B cell (primary cell): Measurements from ENCODE around the gene TLR3. TPM values are rescaled to one million over a fixed set of nuclear protein-coding genes. Genes with fewer than 3 reads are reported as not detected.
"Not testable (repeated sequence)": the region's sequence is repeated elsewhere in the genome, so short reads cannot be mapped to it uniquely, and the experiment has no call there.

Source experiments
- ATAC-seq: fragments of 200-7000 bp; cut with Tn5 transposase; one replicate; pipeline ENCODE4 v1.10.0; 2021; ENCODE audit warnings: low read depth, mild to moderate bottlenecking, moderate number of reproducible peaks, moderate library complexity
- CTCF ChIA-PET: fragments of 350-600 bp; sonication (Branson Sonifier 250); formaldehyde crosslinking; loops from one replicate; lab custom pipeline; 2021; ENCODE audit warnings: antibody characterized with exemption, inconsistent platforms; lab: Charles Lee
- POLR2A ChIA-PET: fragments of 350-600 bp; sonication (Branson Sonifier 250); formaldehyde crosslinking; loops from one replicate; lab custom pipeline; 2021; ENCODE audit warnings: antibody characterized with exemption; lab: Charles Lee
- DNase-seq: peaks from one replicate; pipeline ENCODE4 v3.0.0; 2013
- H2AFZ ChIP-seq: 2 replicates; pipeline ENCODE4 v1.6.1; 2012; ENCODE audit warnings: mild to moderate bottlenecking, low read depth, low read length; ENCODE audit not compliant: insufficient read depth, poor library complexity, severe bottlenecking
- H3K27ac ChIP-seq, 2 donors: 1 replicate in 1 of 2; 2 replicates in 1 of 2; pipeline ENCODE4 v1.5.1; 2012 to 2013; ENCODE audit warnings: low read length in 2 of 2, mild to moderate bottlenecking in 2 of 2, moderate library complexity in 1 of 2
- H3K27me3 ChIP-seq, 4 experiments: fragments of 200-600 bp in 1 of 4; sonication (generic) in 1 of 4; replicated peaks in 1 of 4; 1 replicate in 2 of 4; 2 replicates in 2 of 4; pipeline versions ENCODE4 v1.6.1 to v1.7.0; 2013 to 2016; ENCODE audit warnings: low read length in 3 of 4, mild to moderate bottlenecking in 2 of 4, mixed read lengths in 1 of 4, moderate library complexity in 1 of 4; ENCODE audit not compliant: insufficient read depth in 4 of 4, control insufficient read depth in 3 of 4; ENCODE audit errors: control extremely low read depth in 1 of 4
- H3K36me3 ChIP-seq, 2 experiments: replicated peaks in 1 of 2; 1 replicate in 1 of 2; 2 replicates in 1 of 2; pipeline versions ENCODE4 v1.6.1 to v1.7.1; 2013; ENCODE audit warnings: low read length in 1 of 2; ENCODE audit not compliant: insufficient read depth in 2 of 2, control insufficient read depth in 1 of 2; ENCODE audit errors: control extremely low read depth in 1 of 2, extremely low read depth in 1 of 2
- H3K4me1 ChIP-seq, 2 donors: fragments of 200-600 bp in 1 of 2; sonication (generic) in 1 of 2; 1 replicate in 1 of 2; 2 replicates in 1 of 2; pipeline versions ENCODE4 v1.5.1 to v1.6.1; 2013 to 2017; ENCODE audit warnings: low read length in 2 of 2; ENCODE audit not compliant: control insufficient read depth in 2 of 2, insufficient read depth in 2 of 2
- H3K4me2 ChIP-seq: replicated peaks from 2 replicates; pipeline ENCODE3; 2012; ENCODE audit warnings: mild to moderate bottlenecking, low read depth, low read length; ENCODE audit not compliant: poor library complexity, severe bottlenecking
- H3K4me3 ChIP-seq, 5 experiments: fragments of 200-600 bp in 1 of 5; sonication (generic) in 1 of 5; 1 replicate in 3 of 5; 2 replicates in 2 of 5; pipeline versions ENCODE4 v1.5.1 to v1.7.0; 2011 to 2016; ENCODE audit warnings: low read length in 4 of 5, mild to moderate bottlenecking in 4 of 5, low read depth in 2 of 5, control low read depth in 1 of 5, moderate library complexity in 1 of 5; ENCODE audit not compliant: insufficient read depth in 1 of 5; ENCODE audit errors: control extremely low read depth in 1 of 5, extremely low read depth in 1 of 5
- H3K79me2 ChIP-seq: fragments of 200-600 bp; sonication (generic); one replicate; pipeline ENCODE4 v1.6.0; 2016; ENCODE audit warnings: low read length; ENCODE audit not compliant: control insufficient read depth, insufficient read depth
- H3K9ac ChIP-seq: fragments of 200-600 bp; sonication (generic); 2 replicates; pipeline ENCODE4 v1.6.1; 2017; ENCODE audit warnings: mild to moderate bottlenecking, low read length, moderate library complexity
- H3K9me3 ChIP-seq, 3 donors: one replicate each; pipeline versions ENCODE4 v1.6.1 to v1.7.1; 2013; ENCODE audit warnings: low read length in 2 of 3; ENCODE audit not compliant: control insufficient read depth in 2 of 3, insufficient read depth in 1 of 3; ENCODE audit errors: control extremely low read depth in 1 of 3
- H4K20me1 ChIP-seq: 2 replicates; pipeline ENCODE4 v1.6.0; 2012; ENCODE audit warnings: mild to moderate bottlenecking, low read length; ENCODE audit not compliant: insufficient read depth, control insufficient read depth, poor library complexity, severe bottlenecking
- H3K27ac Mint-ChIP-seq: one replicate; pipeline ENCODE4 v1.8.0; 2021; ENCODE audit warnings: mixed read lengths
- H3K27me3 Mint-ChIP-seq: one replicate; pipeline ENCODE4 v1.8.0; 2021; ENCODE audit warnings: mixed read lengths
- H3K4me1 Mint-ChIP-seq: one replicate; pipeline ENCODE4 v1.8.0; 2021; ENCODE audit warnings: mixed read lengths
- H3K4me3 Mint-ChIP-seq: one replicate; pipeline ENCODE4 v1.8.0; 2021; ENCODE audit warnings: mixed read lengths
- H3K9me3 Mint-ChIP-seq: one replicate; pipeline ENCODE4 v1.8.0; 2022; ENCODE audit warnings: mixed read lengths; ENCODE audit not compliant: insufficient read depth
- EZH2 ChIP-seq: IDR thresholded peaks from 2 replicates; pipeline ENCODE4 v1.6.1; 2012; ENCODE audit warnings: borderline replicate concordance, low read depth, mild to moderate bottlenecking, moderate library complexity, low read length; ENCODE audit not compliant: insufficient read depth, poor library complexity, severe bottlenecking
- WGBS: methylation state at CpG from one replicate; pipeline ENCODE4 v1.1.5; 2013; ENCODE audit warnings: missing lambda C conversion rate; ENCODE audit not compliant: insufficient coverage; 5-methylcytosine and 5-hydroxymethylcytosine counted together
- intact Hi-C: fragments of 100-400 bp; cut with micrococcal nuclease; formaldehyde crosslinking; loops from one replicate; pipeline ENCODE4 v1.10.0; 2022
- polyA plus RNA-seq: library from polyadenylated mRNA; depleted of rRNA; stranded (reverse); fragments of >200 nt; gene quantifications from 2 replicates; pipeline ENCODE4 v1.2.3, GENCODE V29; 2012
- total RNA-seq, 2 donors: library from RNA; stranded (reverse); fragments of 120-200 nt in 1 of 2; gene quantifications; 1 replicate in 1 of 2; 2 replicates in 1 of 2; pipeline versions ENCODE4 v1.2.3 to v1.2.4, GENCODE V29; 2013 to 2022
- TF ChIP-seq, protein P1 (sequence below): fragments of 200-600 bp; IDR thresholded peaks from one replicate; pipeline ENCODE4 v1.8.0; 2022; ENCODE audit warnings: antibody characterized with exemption, mild to moderate bottlenecking

TLR3 gene
- total and polyA plus RNA-seq, 2 donors (not counting 1 experiment from before 2014, with no cell fraction given): not detected

DNA sequence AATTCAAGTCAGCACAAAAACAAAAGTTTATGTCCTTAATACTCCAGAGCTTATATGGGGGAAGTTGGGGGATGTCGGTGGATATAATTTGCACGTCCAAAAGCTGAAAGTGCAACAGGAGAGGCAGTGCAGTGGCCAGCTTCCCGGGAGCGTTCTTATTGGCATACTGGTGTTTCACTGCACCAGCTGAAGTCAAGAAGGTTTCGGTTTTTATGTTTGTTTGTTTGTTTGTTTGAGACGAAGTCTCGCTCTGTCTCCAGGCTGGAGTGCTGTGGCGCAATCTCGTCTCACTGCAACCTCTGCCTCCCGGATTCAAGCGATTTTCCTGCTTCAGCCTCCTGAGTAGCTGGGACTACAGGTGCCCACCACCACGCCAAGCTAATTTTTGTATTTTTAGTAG, 28.6 kb upstream of the TLR3 start:
- POLR2A ChIA-PET: no interaction called here

DNA sequence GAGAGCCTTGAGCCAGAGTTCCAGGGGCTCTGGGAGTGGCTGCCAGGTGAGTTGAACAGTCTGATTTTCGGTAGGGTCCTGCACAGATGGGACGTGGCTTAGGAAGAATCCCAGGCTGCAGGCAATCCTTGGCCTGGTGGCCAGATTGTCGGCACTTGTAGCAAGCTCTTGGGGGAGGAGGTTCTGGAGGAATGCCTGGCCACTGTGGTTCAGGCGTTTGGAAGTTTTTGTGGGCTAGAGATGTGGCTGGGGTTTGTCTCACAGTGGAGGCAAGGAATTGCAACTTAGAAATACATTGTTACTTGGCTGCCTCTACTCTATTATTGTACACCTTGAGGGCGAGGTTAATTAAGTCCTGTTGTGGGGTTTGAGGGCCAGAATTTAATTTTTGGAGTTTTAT, 21.5 kb upstream of the TLR3 start:
- H3K4me3 Mint-ChIP-seq, H3K9me3 ChIP-seq, H3K79me2 ChIP-seq, H2AFZ ChIP-seq, H3K27ac ChIP-seq, H3K4me3 ChIP-seq, H4K20me1 ChIP-seq, H3K27me3 Mint-ChIP-seq, H3K4me2 ChIP-seq, H3K4me1 Mint-ChIP-seq, H3K9ac ChIP-seq, H3K27me3 ChIP-seq, H3K4me1 ChIP-seq, ATAC-seq, POLR2A ChIA-PET, intact Hi-C loops, CTCF ChIA-PET, H3K9me3 Mint-ChIP-seq, DNase-seq, H3K36me3 ChIP-seq, H3K27ac Mint-ChIP-seq: not testable (repeated sequence)
- WGBS: 45% methylated on average over 4 of the region's 5 CpGs

More for the DNA sequence above, 28.6 kb upstream of the TLR3 start:
- Histone ChIP-seq H3K4me1 (no peaks in the 10 kb centered on the region), H3K9me3 (no peaks in the 10 kb centered on the region), H4K20me1 (no peaks in the 10 kb centered on the region), H2AFZ (no peak overlapping the region), H3K27me3 (peaks cover 0 to 12% (median 3%) of the 10 kb centered on the region in 4 experiments), H3K36me3 (no peaks in the 10 kb centered on the region), H3K9ac (no peak overlapping the region), H3K4me2 (no peak overlapping the region), H3K4me3 (no peak overlapping the region), H3K79me2 (no peaks in the 10 kb centered on the region), H3K27ac (no peak overlapping the region)
- CTCF ChIA-PET: no interaction called here
- Mint-ChIP-seq H3K27ac (no peak overlapping the region), H3K4me1 (no peaks in the 10 kb centered on the region), H3K9me3 (no peaks in the 10 kb centered on the region), H3K4me3 (no peak overlapping the region), H3K27me3 (peaks cover 34% of the 10 kb centered on the region)
- 96% methylated on average over 11 of the region's 12 CpGs for WGBS
- DNase-seq (no peak), ATAC-seq (no peak)
- intact Hi-C loops: no loop called here
- TF ChIP-seq EZH2: no peak
- TF ChIP-seq, protein P1, sequence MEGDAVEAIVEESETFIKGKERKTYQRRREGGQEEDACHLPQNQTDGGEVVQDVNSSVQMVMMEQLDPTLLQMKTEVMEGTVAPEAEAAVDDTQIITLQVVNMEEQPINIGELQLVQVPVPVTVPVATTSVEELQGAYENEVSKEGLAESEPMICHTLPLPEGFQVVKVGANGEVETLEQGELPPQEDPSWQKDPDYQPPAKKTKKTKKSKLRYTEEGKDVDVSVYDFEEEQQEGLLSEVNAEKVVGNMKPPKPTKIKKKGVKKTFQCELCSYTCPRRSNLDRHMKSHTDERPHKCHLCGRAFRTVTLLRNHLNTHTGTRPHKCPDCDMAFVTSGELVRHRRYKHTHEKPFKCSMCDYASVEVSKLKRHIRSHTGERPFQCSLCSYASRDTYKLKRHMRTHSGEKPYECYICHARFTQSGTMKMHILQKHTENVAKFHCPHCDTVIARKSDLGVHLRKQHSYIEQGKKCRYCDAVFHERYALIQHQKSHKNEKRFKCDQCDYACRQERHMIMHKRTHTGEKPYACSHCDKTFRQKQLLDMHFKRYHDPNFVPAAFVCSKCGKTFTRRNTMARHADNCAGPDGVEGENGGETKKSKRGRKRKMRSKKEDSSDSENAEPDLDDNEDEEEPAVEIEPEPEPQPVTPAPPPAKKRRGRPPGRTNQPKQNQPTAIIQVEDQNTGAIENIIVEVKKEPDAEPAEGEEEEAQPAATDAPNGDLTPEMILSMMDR: no peak

DNA sequence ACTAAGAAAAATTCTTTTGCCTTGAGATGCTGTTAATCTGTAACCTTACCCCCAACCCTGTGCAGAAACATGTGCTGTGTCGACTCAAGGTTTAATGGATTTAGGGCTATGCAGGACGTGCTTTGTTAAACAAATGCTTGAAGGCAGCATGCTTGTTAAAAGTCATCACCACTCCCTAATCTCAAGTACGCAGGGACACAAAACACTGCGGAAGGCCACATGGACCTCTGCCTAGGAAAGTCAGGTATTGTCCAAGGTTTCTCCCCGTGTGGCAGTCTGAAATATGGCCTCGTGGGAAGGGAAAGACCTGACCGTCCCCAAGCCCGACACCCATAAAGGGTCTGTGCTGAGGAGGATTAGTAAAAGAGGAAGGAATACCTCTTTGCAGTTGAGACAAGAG, 18.8 kb upstream of the TLR3 start:
- H4K20me1 ChIP-seq, H3K9me3 Mint-ChIP-seq, H3K27me3 ChIP-seq, intact Hi-C loops, POLR2A ChIA-PET, H3K27ac ChIP-seq, H3K4me1 ChIP-seq, H3K4me1 Mint-ChIP-seq, H3K4me2 ChIP-seq, H3K9me3 ChIP-seq, H3K27ac Mint-ChIP-seq, H3K4me3 Mint-ChIP-seq, H2AFZ ChIP-seq, H3K9ac ChIP-seq, DNase-seq, H3K36me3 ChIP-seq, H3K79me2 ChIP-seq, H3K4me3 ChIP-seq, ATAC-seq: not testable (repeated sequence)
- WGBS: 74% methylated on average over 3 of the region's 8 CpGs
- CTCF ChIA-PET: interaction anchor here (0.7 kb wide), 1 partner anchor 13 kb away, joined by 5 read pairs; no protein-coding TSS in a partner anchor
- peaks cover 11% of the 10 kb centered on the region for H3K27me3 Mint-ChIP-seq
